Neural cell (in vitro differentiated cells): ENCODE results near the gene NKAPD1. TPM values are rescaled to one million over a fixed set of nuclear protein-coding genes. Genes with fewer than 3 reads are reported as not detected.

Source experiments
- H2AFZ ChIP-seq: fragments of 200-600, 300-800 bp; sonication (generic), shearing (Covaris generic); 2 replicates; pipeline ENCODE4 v1.6.0; 2014; ENCODE audit warnings: low read depth, mild to moderate bottlenecking, antibody characterized with exemption, low read length, moderate library complexity
- H3F3A ChIP-seq: fragments of 200-600 bp; shearing (Covaris generic); 2 replicates; pipeline ENCODE4 v1.6.1; 2016; ENCODE audit warnings: mild to moderate bottlenecking, moderate library complexity, mixed read lengths, antibody characterized with exemption, low read length; ENCODE audit not compliant: insufficient read depth, poor library complexity, severe bottlenecking
- H3K27ac ChIP-seq: fragments of 200-600, 300-800 bp; sonication (generic), shearing (Covaris generic); 2 replicates; pipeline ENCODE4 v1.5.1; 2014; ENCODE audit warnings: mild to moderate bottlenecking, low read length, moderate library complexity
- H3K27me3 ChIP-seq: fragments of 300-800, 200-600 bp; sonication (generic), shearing (Covaris generic); 2 replicates; pipeline ENCODE4 v1.6.0; 2014; ENCODE audit warnings: mild to moderate bottlenecking, low read depth, low read length, moderate library complexity; ENCODE audit not compliant: insufficient read depth
- H3K36me3 ChIP-seq: fragments of 300-800, 200-600 bp; sonication (generic), shearing (Covaris generic); 2 replicates; pipeline ENCODE4 v1.5.1; 2014; ENCODE audit warnings: mild to moderate bottlenecking, antibody characterized with exemption, low read length, moderate library complexity; ENCODE audit not compliant: insufficient read depth
- H3K4me2 ChIP-seq: fragments of 300-800, 200-600 bp; sonication (generic), shearing (Covaris generic); 2 replicates; pipeline ENCODE4 v1.6.0; 2014; ENCODE audit warnings: mild to moderate bottlenecking, low read length
- H3K4me3 ChIP-seq: fragments of 300-800, 200-600 bp; sonication (generic), shearing (Covaris generic); 2 replicates; pipeline ENCODE4 v1.5.1; 2014; ENCODE audit warnings: mild to moderate bottlenecking, low read length, moderate library complexity
- H3K79me2 ChIP-seq: fragments of 200-600 bp; shearing (Covaris generic); replicated peaks from 2 replicates; pipeline ENCODE4 v1.6.0; 2014; ENCODE audit warnings: mild to moderate bottlenecking, low read length, moderate library complexity; ENCODE audit not compliant: insufficient read depth
- H3K9ac ChIP-seq: fragments of 300-800, 200-600 bp; sonication (generic), shearing (Covaris generic); 2 replicates; pipeline ENCODE4 v1.6.1; 2016; ENCODE audit warnings: mild to moderate bottlenecking, low read length, mixed read lengths
- H3K9me2 ChIP-seq: fragments of 200-600 bp; shearing (Covaris generic); 2 replicates; pipeline ENCODE4 v1.6.1; 2016; ENCODE audit warnings: mild to moderate bottlenecking, low read length, mixed read lengths; ENCODE audit not compliant: insufficient read depth
- H3K9me3 ChIP-seq: fragments of 200-600, 300-800 bp; sonication (generic), shearing (Covaris generic); 2 replicates; pipeline ENCODE4 v1.6.1; 2016; ENCODE audit warnings: mild to moderate bottlenecking, mixed run types, low read length, moderate library complexity, mixed read lengths
- H4K20me1 ChIP-seq: fragments of 200-600 bp; shearing (Covaris generic); 2 replicates; pipeline ENCODE4 v1.6.1; 2016; ENCODE audit warnings: mild to moderate bottlenecking, mixed run types; ENCODE audit not compliant: insufficient read depth
- CTCF ChIP-seq: fragments of 450-650 bp; IDR thresholded peaks from 2 replicates; pipeline ENCODE4 v1.5.1; 2014; ENCODE audit warnings: antibody characterized with exemption, mild to moderate bottlenecking, moderate library complexity; ENCODE audit not compliant: poor library complexity, severe bottlenecking
- EP300 ChIP-seq: fragments of 450-650 bp; conservative IDR thresholded peaks from 2 replicates; pipeline ENCODE4 v1.6.1; 2014; ENCODE audit warnings: antibody characterized with exemption, mild to moderate bottlenecking, moderate library complexity; ENCODE audit not compliant: poor library complexity, severe bottlenecking
- EZH2 ChIP-seq: fragments of 200-600, 300-800 bp; shearing (Covaris generic), sonication (generic); IDR thresholded peaks from 2 replicates; pipeline ENCODE4 v1.6.1; 2014; ENCODE audit warnings: antibody characterized with exemption, low read length, borderline replicate concordance, mild to moderate bottlenecking; ENCODE audit not compliant: insufficient read depth, poor library complexity, severe bottlenecking
- MXI1 ChIP-seq: fragments of 450-650 bp; conservative IDR thresholded peaks from 2 replicates; pipeline ENCODE4 v1.6.1; 2014; ENCODE audit warnings: antibody characterized with exemption, mild to moderate bottlenecking; ENCODE audit not compliant: poor library complexity, severe bottlenecking
- POLR2AphosphoS5 ChIP-seq: IDR thresholded peaks from 2 replicates; pipeline ENCODE4 v1.6.1; 2012
- RAD21 ChIP-seq: fragments of 450-650 bp; conservative IDR thresholded peaks from 2 replicates; pipeline ENCODE4 v1.6.1; 2014; ENCODE audit warnings: antibody characterized with exemption, mild to moderate bottlenecking, moderate library complexity
- SMC3 ChIP-seq: fragments of 450-650 bp; conservative IDR thresholded peaks from 2 replicates; pipeline ENCODE4 v1.6.1; 2014; ENCODE audit warnings: antibody characterized with exemption, mild to moderate bottlenecking, moderate library complexity; ENCODE audit not compliant: poor library complexity
- TAF1 ChIP-seq: IDR thresholded peaks from 2 replicates; pipeline ENCODE4 v1.6.1; 2012; ENCODE audit warnings: low read depth
- polyA plus RNA-seq: library from polyadenylated mRNA; depleted of rRNA; stranded (reverse); fragments of >200 nt; gene quantifications from 2 replicates; pipeline ENCODE4 v1.2.3, GENCODE V29; 2014
- TF ChIP-seq, protein P1 (sequence below): IDR thresholded peaks from 2 replicates; pipeline ENCODE4 v1.6.1; 2012; ENCODE audit warnings: borderline replicate concordance

NKAPD1 gene
- polyA plus RNA-seq, 1 donor from 2014 or later, result 37.7 TPM

DNA sequence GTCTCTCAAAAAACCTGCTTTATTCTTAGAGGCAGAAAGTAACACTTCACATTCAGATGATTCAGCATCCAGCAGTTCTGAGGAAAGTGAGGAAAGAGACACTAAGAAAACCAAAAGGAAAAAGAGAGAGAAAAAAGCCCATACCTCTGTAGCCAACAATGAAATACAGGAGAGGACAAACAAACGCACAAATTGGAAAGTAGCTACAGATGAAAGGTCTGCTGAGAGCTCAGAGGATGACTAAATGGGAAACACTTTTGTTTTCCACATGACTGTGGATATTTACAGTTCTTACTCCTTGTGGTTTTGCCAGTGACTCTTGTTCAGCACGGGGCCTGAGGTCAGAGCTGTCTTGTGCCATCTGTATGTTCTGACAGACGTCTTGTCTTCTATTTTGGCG is 8.6 kb downstream of the NKAPD1 start:
- Histone ChIP-seq H3K27ac (no peak overlapping the region), H3K4me3 (no peak overlapping the region), H3K27me3 (no peaks in the 10 kb centered on the region), H3K9ac (peak overlapping the region; percentile 2), H3K4me2 (no peak overlapping the region), H2AFZ (no peak overlapping the region), H3K9me3 (no peaks in the 10 kb centered on the region), H3K79me2 (peaks cover 24% of the 10 kb centered on the region), H3K36me3 (peaks cover 19% of the 10 kb centered on the region), H4K20me1 (no peaks in the 10 kb centered on the region), H3F3A (no peaks in the 10 kb centered on the region), H3K9me2 (no peaks in the 10 kb centered on the region)
- TF ChIP-seq CTCF (no peak), EZH2 (no peak), POLR2AphosphoS5 (no peak), MXI1 (no peak), RAD21 (no peak), EP300 (no peak), SMC3 (no peak), TAF1 (no peak)
- TF ChIP-seq, protein P1, sequence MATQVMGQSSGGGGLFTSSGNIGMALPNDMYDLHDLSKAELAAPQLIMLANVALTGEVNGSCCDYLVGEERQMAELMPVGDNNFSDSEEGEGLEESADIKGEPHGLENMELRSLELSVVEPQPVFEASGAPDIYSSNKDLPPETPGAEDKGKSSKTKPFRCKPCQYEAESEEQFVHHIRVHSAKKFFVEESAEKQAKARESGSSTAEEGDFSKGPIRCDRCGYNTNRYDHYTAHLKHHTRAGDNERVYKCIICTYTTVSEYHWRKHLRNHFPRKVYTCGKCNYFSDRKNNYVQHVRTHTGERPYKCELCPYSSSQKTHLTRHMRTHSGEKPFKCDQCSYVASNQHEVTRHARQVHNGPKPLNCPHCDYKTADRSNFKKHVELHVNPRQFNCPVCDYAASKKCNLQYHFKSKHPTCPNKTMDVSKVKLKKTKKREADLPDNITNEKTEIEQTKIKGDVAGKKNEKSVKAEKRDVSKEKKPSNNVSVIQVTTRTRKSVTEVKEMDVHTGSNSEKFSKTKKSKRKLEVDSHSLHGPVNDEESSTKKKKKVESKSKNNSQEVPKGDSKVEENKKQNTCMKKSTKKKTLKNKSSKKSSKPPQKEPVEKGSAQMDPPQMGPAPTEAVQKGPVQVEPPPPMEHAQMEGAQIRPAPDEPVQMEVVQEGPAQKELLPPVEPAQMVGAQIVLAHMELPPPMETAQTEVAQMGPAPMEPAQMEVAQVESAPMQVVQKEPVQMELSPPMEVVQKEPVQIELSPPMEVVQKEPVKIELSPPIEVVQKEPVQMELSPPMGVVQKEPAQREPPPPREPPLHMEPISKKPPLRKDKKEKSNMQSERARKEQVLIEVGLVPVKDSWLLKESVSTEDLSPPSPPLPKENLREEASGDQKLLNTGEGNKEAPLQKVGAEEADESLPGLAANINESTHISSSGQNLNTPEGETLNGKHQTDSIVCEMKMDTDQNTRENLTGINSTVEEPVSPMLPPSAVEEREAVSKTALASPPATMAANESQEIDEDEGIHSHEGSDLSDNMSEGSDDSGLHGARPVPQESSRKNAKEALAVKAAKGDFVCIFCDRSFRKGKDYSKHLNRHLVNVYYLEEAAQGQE, result no peak

DNA sequence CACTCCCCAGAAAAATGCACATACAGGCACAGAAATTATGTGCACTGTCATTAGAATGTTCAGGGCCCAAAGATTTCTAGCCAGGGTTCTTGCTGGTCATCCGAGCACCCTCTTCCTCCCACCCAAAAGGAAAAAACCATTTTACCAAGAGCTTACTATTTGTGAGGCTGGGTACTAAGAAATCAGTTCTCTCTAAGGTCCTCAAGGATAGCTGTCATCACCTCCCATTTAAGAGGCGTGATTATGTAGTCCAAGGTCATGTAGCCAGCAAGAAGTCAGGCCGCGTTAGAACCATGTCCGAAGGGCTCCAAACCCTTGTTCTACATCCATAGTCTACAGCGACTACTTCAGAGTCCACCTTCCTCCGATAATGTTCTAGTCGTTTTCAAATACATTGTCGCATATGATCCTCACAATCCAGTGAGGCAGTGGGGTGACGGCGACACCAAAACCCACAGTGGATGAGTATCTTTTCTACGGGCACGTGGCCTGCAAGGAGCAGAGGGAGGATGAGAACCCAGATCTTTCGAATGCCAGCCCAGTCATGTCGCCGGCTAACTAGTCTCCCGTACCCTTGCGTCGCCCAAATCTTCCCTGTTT is 11.8 kb downstream of the NKAPD1 start:
- Histone ChIP-seq H3K4me3 (peak overlapping the region; percentile 79), H3F3A (no peaks in the 10 kb centered on the region), H3K9ac (peak overlapping the region; percentile 79), H3K9me3 (no peaks in the 10 kb centered on the region), H3K9me2 (no peaks in the 10 kb centered on the region), H3K36me3 (peaks cover 12% of the 10 kb centered on the region), H2AFZ (peak overlapping the region; percentile 63), H4K20me1 (no peaks in the 10 kb centered on the region), H3K27ac (peak overlapping the region; percentile 70), H3K4me2 (peak overlapping the region; percentile 78), H3K27me3 (no peaks in the 10 kb centered on the region), H3K79me2 (peaks cover 31% of the 10 kb centered on the region)
- TF ChIP-seq SMC3 (no peak), CTCF (no peak), TAF1 (no peak), POLR2AphosphoS5 (no peak), EZH2 (no peak), RAD21 (no peak), MXI1 (no peak), EP300 (no peak)
- TF ChIP-seq, protein P1, result no peak
